ENCODE results near the gene NKX1-1.

The NKX1-1 gene

DNA sequence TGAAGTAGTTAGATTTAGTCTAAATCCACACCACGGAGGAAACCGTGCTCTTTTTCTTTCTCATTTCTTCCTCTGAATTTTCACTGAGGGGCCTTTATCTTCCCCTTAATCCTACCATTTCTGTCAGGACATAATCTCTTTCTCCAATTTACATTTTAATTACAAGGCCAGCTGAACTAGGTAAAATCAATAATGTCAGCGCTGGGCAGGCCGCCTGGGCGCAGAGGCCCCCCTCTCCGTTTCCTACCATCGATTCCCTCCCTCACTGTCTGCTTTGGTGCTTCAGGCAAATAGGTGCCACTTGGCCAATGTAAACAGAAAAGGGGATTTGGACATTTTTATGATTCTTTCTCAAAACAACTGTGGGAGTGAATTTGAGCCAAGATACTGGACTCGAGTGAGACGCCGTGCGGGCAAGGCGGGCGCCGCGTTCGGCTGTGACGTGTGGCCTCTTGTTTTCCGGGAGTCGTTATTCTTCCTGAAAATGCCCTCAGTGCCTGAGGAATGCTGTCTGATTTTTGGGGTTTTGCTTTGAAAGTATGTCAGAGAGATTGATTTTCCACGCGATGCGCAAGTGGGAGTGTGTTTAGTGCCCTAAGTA, 36.7 kb downstream of the NKX1-1 start:
- Histone ChIP-seq H3K9me3 (ENCODE audit: control insufficient read depth, low read length) (no peaks in the 10 kb centered on the region), H3K36me3 (ENCODE audit: control insufficient read depth, insufficient read depth, low read length) (no peaks in the 10 kb centered on the region), H3K4me1 (no peaks in the 10 kb centered on the region)

DNA sequence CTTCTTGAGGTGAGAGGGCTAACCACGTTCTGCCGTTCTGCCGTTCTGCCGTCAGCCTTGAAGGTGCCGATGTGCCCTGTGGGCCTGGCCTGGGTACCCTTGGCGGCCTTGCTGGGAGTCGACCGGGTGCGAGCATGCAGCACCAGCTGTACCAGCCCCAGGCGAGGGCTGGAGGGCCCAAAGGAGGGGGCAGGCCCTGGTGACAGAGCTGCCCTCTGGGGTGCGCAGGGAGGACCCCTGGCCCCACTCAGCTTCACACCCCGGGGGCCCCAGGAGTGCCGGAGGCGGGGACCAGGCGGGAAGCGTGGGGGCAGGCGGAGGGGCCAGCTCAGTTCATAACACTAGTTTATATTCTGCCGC, 37.2 kb downstream of the NKX1-1 start:
- TF ChIP-seq, protein P1, sequence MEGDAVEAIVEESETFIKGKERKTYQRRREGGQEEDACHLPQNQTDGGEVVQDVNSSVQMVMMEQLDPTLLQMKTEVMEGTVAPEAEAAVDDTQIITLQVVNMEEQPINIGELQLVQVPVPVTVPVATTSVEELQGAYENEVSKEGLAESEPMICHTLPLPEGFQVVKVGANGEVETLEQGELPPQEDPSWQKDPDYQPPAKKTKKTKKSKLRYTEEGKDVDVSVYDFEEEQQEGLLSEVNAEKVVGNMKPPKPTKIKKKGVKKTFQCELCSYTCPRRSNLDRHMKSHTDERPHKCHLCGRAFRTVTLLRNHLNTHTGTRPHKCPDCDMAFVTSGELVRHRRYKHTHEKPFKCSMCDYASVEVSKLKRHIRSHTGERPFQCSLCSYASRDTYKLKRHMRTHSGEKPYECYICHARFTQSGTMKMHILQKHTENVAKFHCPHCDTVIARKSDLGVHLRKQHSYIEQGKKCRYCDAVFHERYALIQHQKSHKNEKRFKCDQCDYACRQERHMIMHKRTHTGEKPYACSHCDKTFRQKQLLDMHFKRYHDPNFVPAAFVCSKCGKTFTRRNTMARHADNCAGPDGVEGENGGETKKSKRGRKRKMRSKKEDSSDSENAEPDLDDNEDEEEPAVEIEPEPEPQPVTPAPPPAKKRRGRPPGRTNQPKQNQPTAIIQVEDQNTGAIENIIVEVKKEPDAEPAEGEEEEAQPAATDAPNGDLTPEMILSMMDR (IDR thresholded peaks at IDR 0.05), result no peak
- no peaks in the 10 kb centered on the region for H3K79me2 ChIP-seq
- H3K9me3 ChIP-seq (ENCODE audit: control insufficient read depth, low read length), result no peaks in the 10 kb centered on the region
- no peak overlapping the region for H3K4me3 ChIP-seq (ENCODE audit: low read depth, low read length)
- H3K9ac ChIP-seq, result no peak overlapping the region
- H3K27ac ChIP-seq, result no peak overlapping the region
- no peak overlapping the region for H2AFZ ChIP-seq
- H3K4me1 ChIP-seq, result no peaks in the 10 kb centered on the region
- no peak overlapping the region for H3K4me2 ChIP-seq (ENCODE audit: low read length)
- H3K36me3 ChIP-seq (ENCODE audit: control insufficient read depth, insufficient read depth, low read length), result no peaks in the 10 kb centered on the region
- no peaks in the 10 kb centered on the region for H3K27me3 ChIP-seq (ENCODE audit: control insufficient read depth, insufficient read depth, low read length)

More for the DNA sequence above, 36.7 kb downstream of the NKX1-1 start:
- H2AFZ ChIP-seq, result no peak overlapping the region
- H3K79me2 ChIP-seq, result no peaks in the 10 kb centered on the region
- H3K27me3 ChIP-seq (ENCODE audit: control insufficient read depth, insufficient read depth, low read length), result no peaks in the 10 kb centered on the region
- H3K4me2 ChIP-seq (ENCODE audit: low read length), result no peak overlapping the region
- TF ChIP-seq, protein P1 (IDR thresholded peaks at IDR 0.05), result no peak
- no peak overlapping the region for H3K4me3 ChIP-seq (ENCODE audit: low read depth, low read length)
- no peak overlapping the region for H3K27ac ChIP-seq
- H3K9ac ChIP-seq, result no peak overlapping the region

DNA sequence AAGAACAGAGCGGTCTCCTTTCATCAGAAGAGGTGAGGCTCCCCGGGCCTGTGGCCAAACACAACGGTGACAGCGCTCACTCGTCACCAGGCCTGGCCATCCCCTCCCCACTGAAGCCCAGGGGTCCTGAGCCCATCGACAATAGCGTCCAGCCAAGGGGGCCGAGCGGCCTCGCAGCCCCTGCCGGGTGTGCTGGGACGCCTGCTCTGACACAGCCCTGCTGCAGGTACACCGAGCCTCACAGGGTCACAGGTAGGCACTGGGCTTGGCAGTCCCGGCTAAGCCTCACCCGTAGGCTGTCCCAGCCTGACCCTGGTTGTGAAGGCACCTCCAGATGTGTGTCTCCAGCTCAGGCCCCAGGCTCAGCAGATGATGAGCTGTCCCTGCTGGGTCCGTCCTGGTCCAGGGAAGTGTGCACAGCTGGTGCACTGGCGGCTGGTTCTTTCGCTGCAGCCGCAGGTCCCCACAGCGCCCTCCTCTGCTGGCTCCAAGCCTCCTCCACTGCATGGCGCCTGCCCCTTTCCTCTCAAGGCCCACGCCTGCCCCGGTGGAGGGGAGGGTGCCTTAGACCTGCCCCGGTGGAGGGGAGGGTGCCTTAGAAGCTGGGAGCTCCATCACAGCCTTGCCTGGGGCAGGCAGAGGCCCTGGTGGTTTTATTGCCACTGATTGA, 37.7 kb downstream of the NKX1-1 start:
- no peak overlapping the region for H3K4me3 ChIP-seq (ENCODE audit: low read depth, low read length)
- no peak overlapping the region for H3K27ac ChIP-seq
- no peak overlapping the region for H3K9ac ChIP-seq
- no peaks in the 10 kb centered on the region for H3K27me3 ChIP-seq (ENCODE audit: control insufficient read depth, insufficient read depth, low read length)
- no peaks in the 10 kb centered on the region for H3K4me1 ChIP-seq
- H3K36me3 ChIP-seq (ENCODE audit: control insufficient read depth, insufficient read depth, low read length), result no peaks in the 10 kb centered on the region
- no peak overlapping the region for H3K4me2 ChIP-seq (ENCODE audit: low read length)
- no peaks in the 10 kb centered on the region for H3K79me2 ChIP-seq
- no peak overlapping the region for H2AFZ ChIP-seq
- H3K9me3 ChIP-seq (ENCODE audit: control insufficient read depth, low read length), result no peaks in the 10 kb centered on the region
- TF ChIP-seq, protein P1 (IDR thresholded peaks at IDR 0.05), result no peak

DNA sequence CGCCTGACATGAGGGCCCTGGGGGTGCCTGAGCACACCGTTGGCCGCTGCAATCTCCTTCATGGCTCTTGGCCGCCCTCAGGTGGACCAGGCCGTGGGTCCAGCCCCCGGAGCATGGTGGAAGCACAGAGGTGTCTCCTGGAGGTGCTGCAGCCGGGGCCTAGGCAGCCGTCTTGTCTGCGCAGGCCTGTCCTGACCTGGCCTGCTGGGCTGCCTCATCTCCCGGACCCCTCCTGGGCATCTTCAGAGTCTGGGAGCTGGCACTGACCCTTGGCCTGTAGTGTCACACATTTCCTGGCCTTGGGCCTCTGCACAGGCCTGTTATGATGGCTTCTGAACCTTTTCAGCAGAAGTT, 38.3 kb downstream of the NKX1-1 start:
- Histone ChIP-seq H3K9me3 (ENCODE audit: control insufficient read depth, low read length) (no peaks in the 10 kb centered on the region), H3K79me2 (no peaks in the 10 kb centered on the region), H3K27ac (no peak overlapping the region), H3K36me3 (ENCODE audit: control insufficient read depth, insufficient read depth, low read length) (no peaks in the 10 kb centered on the region), H3K27me3 (ENCODE audit: control insufficient read depth, insufficient read depth, low read length) (no peaks in the 10 kb centered on the region), H2AFZ (no peak overlapping the region), H3K4me2 (ENCODE audit: low read length) (no peak overlapping the region), H3K4me3 (ENCODE audit: low read depth, low read length) (no peak overlapping the region), H3K4me1 (no peaks in the 10 kb centered on the region), H3K9ac (no peak overlapping the region)
- TF ChIP-seq, protein P1 (IDR thresholded peaks at IDR 0.05), result no peak

All from parathyroid adenoma (tissue), 2 donors.